Measurements from ENCODE around the gene LRP8. TPM values are rescaled to one million over a fixed set of nuclear protein-coding genes. Genes with fewer than 3 reads are reported as not detected.

The LRP8 gene
- total and polyA plus RNA-seq, 2 experiments from 2014 or later, result 1.3 to 8.9 TPM

- no peak overlapping the region for H3K4me3 ChIP-seq
- H2AFZ ChIP-seq, result no peak overlapping the region
- no peak for DNase-seq
- no peak overlapping the region for H3K4me2 ChIP-seq (ENCODE audit: unreplicated experiment)
- TF ChIP-seq EZH2phosphoT487 (IDR thresholded peaks at IDR 0.05; ENCODE audit: insufficient read depth, low read depth), result no peak
- TF ChIP-seq EZH2 (IDR thresholded peaks at IDR 0.05; ENCODE audit: insufficient read depth, poor library complexity, severe bottlenecking), result no peak
- in situ Hi-C loops (cut with MboI), result no loop called here
- H3K36me3 ChIP-seq (ENCODE audit: low read depth), result no peaks in the 10 kb centered on the region
- no peaks in the 10 kb centered on the region for H3K79me2 ChIP-seq (ENCODE audit: insufficient read depth)
- WGBS, 2 experiments (ENCODE audit: low coverage in 1 of 2, low lambda C conversion rate in 2 of 2, missing lambda C conversion rate in 2 of 2), result 35 to 49% methylated on average over 4 of the region's 4 CpGs
- H3K9me2 ChIP-seq (ENCODE audit: insufficient read depth), result no peaks in the 10 kb centered on the region
- H3K27ac ChIP-seq, result no peak overlapping the region
- H3F3A ChIP-seq (ENCODE audit: insufficient read depth), result no peaks in the 10 kb centered on the region
- no peak overlapping the region for H3K9ac ChIP-seq
- H3K27me3 ChIP-seq (replicated peaks; ENCODE audit: insufficient read depth), result peaks cover 9% of the 10 kb centered on the region
- H3K9me3 ChIP-seq (ENCODE audit: low read depth), result no peaks in the 10 kb centered on the region
- no peaks in the 10 kb centered on the region for H4K20me1 ChIP-seq (ENCODE audit: insufficient read depth)
- no peaks in the 10 kb centered on the region for H3K4me1 ChIP-seq (ENCODE audit: insufficient read depth)
Measured at GRCh38 chr1:53359225-53359933, 31.5 kb upstream of the LRP8 start.

GRCh38 chr1:53356637-53357036 lies 28.8 kb upstream of the LRP8 start:
- Histone ChIP-seq H4K20me1 (ENCODE audit: insufficient read depth) (no peaks in the 10 kb centered on the region), H3K4me3 (no peak overlapping the region), H3K9me2 (ENCODE audit: insufficient read depth) (no peaks in the 10 kb centered on the region), H3K27ac (no peak overlapping the region), H3K36me3 (ENCODE audit: low read depth) (no peaks in the 10 kb centered on the region), H3K79me2 (ENCODE audit: insufficient read depth) (no peaks in the 10 kb centered on the region), H3K27me3 (replicated peaks; ENCODE audit: insufficient read depth) (no peaks in the 10 kb centered on the region), H3K9me3 (ENCODE audit: low read depth) (no peaks in the 10 kb centered on the region), H3K4me2 (ENCODE audit: unreplicated experiment) (no peak overlapping the region), H3K9ac (no peak overlapping the region), H3K4me1 (ENCODE audit: insufficient read depth) (no peaks in the 10 kb centered on the region), H2AFZ (no peak overlapping the region), H3F3A (ENCODE audit: insufficient read depth) (no peaks in the 10 kb centered on the region)
- no peak for DNase-seq
- no peak for TF ChIP-seq EZH2phosphoT487 (IDR thresholded peaks at IDR 0.05; ENCODE audit: insufficient read depth, low read depth)
- in situ Hi-C loops (cut with MboI), result no loop called here

- no peak for DNase-seq
- no peak overlapping the region for H3K4me2 ChIP-seq (ENCODE audit: unreplicated experiment)
- no peak overlapping the region for H3K9ac ChIP-seq
- TF ChIP-seq EZH2 (IDR thresholded peaks at IDR 0.05; ENCODE audit: insufficient read depth, poor library complexity, severe bottlenecking), result no peak
- TF ChIP-seq EZH2phosphoT487 (IDR thresholded peaks at IDR 0.05; ENCODE audit: insufficient read depth, low read depth), result no peak
- no peak overlapping the region for H3K27ac ChIP-seq
- no peaks in the 10 kb centered on the region for H3K9me2 ChIP-seq (ENCODE audit: insufficient read depth)
- H3K27me3 ChIP-seq (replicated peaks; ENCODE audit: insufficient read depth), result no peaks in the 10 kb centered on the region
- H3K4me1 ChIP-seq (ENCODE audit: insufficient read depth), result no peaks in the 10 kb centered on the region
- no peaks in the 10 kb centered on the region for H3K79me2 ChIP-seq (ENCODE audit: insufficient read depth)
- in situ Hi-C loops (cut with MboI), result no loop called here
- H4K20me1 ChIP-seq (ENCODE audit: insufficient read depth), result no peaks in the 10 kb centered on the region
- H3K9me3 ChIP-seq (ENCODE audit: low read depth), result no peaks in the 10 kb centered on the region
- H3K4me3 ChIP-seq, result no peak overlapping the region
- H2AFZ ChIP-seq, result no peak overlapping the region
- no peaks in the 10 kb centered on the region for H3K36me3 ChIP-seq (ENCODE audit: low read depth)
- H3F3A ChIP-seq (ENCODE audit: insufficient read depth), result no peaks in the 10 kb centered on the region
Measured at GRCh38 chr1:53354119-53354518, 26.2 kb upstream of the LRP8 start.

GRCh38 chr1:53352561-53352960 lies 24.7 kb upstream of the LRP8 start:
- Histone ChIP-seq H3K9ac (no peak overlapping the region), H4K20me1 (ENCODE audit: insufficient read depth) (no peaks in the 10 kb centered on the region), H2AFZ (no peak overlapping the region), H3F3A (ENCODE audit: insufficient read depth) (no peaks in the 10 kb centered on the region), H3K4me2 (ENCODE audit: unreplicated experiment) (no peak overlapping the region), H3K4me1 (ENCODE audit: insufficient read depth) (no peaks in the 10 kb centered on the region), H3K36me3 (ENCODE audit: low read depth) (no peaks in the 10 kb centered on the region), H3K27ac (no peak overlapping the region), H3K79me2 (ENCODE audit: insufficient read depth) (no peaks in the 10 kb centered on the region), H3K9me2 (ENCODE audit: insufficient read depth) (no peaks in the 10 kb centered on the region), H3K27me3 (replicated peaks; ENCODE audit: insufficient read depth) (no peaks in the 10 kb centered on the region), H3K4me3 (no peak overlapping the region), H3K9me3 (ENCODE audit: low read depth) (no peaks in the 10 kb centered on the region)
- TF ChIP-seq EZH2phosphoT487 (IDR thresholded peaks at IDR 0.05; ENCODE audit: insufficient read depth, low read depth) (no peak), EZH2 (IDR thresholded peaks at IDR 0.05; ENCODE audit: insufficient read depth, poor library complexity, severe bottlenecking) (no peak)
- in situ Hi-C loops (cut with MboI), result no loop called here
- no peak for DNase-seq
- WGBS, 2 experiments (ENCODE audit: low coverage in 1 of 2, low lambda C conversion rate in 2 of 2, missing lambda C conversion rate in 2 of 2), result 56 to 57% methylated on average over 1 of the region's 1 CpG

Measured in GM23248 (cell line).